ENCODE measurements around the gene NLGN4X.

Gene NLGN4X

DNA sequence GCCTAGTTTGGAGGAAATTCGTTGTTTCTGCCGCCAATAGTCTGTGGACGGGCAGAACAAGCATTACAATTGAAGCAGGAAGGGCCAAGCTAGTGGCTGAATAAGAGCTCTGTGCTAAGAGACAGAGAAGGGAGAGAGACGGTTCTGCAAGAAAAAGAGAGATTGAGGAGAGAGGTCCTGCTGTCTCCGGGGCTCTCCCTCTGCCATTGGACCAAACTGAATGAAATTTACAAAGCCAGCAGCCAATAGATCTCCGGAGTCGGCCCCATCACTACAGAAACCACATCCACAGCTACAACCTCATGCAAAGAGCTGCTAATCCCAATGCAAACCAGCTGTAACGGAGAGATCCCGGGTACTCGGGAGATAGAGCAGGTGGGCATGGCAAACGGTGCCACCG lies at the start of gene NLGN4X:
NLGN4X (minus strand) TSS at position 148 of the 400 bp plus-strand sequence. CDS start 77,401 bp downstream, outside the sequence.
- no peak for DNase-seq

DNA sequence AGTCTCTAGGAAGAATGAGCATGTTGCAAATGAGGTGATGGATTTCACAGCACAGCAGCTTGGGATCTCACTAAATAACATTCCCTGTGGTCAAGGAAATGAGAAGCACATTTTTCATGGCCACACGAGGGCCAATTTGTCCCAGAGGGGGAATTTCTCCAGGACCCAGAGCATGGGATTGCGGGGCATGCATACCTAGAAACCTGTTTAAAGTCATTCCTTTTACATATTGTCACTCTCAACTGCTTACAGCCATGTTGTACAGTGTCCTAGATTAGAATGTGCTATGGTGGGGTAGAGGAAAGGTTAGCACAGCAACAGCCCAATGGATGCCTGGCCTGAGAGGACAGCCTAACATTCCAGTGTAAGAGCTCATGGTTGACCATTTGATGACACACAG lies 37.4 kb upstream of the NLGN4X start:
- DNase-seq = no peak

DNA sequence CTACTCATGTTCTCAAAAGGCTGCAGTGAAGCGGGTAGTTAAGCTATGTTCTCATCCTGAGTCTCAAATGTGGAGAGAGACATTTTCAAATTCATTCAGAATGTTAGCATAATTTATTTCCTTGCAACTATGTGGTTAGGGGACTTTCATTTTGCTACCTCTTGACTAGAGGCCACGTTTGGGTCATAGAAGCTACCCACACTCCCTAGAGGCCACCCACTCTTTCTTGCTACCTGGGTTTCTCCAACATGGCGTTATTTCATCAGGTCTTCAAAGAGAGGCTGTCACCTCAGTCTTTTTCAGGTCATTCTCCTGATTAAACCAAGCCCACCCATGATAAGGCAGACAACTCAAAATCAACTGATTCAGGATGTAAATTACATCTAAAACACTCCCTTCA lies 34.3 kb upstream of the NLGN4X start:
- DNase-seq = no peak

DNA sequence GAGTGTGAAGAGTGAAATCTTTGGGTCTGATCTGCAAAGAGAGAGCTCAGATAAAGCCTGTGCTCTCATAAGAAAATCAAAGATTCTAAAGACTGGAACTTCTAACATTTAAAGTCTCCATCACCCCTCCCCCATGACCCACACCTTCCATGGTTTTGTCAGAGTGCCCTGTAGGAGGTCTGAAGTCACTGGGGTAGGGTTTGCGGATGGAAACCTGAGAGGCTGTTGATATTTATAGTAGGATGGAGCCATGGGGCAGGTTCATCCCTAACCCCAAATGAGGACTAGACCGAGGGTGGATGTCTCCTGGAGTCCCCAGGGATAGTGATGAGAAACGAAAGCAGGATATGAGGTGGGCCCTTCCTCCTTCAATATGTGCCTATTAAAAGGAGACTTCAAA lies 28.4 kb upstream of the NLGN4X start:
- no peak for DNase-seq

DNA sequence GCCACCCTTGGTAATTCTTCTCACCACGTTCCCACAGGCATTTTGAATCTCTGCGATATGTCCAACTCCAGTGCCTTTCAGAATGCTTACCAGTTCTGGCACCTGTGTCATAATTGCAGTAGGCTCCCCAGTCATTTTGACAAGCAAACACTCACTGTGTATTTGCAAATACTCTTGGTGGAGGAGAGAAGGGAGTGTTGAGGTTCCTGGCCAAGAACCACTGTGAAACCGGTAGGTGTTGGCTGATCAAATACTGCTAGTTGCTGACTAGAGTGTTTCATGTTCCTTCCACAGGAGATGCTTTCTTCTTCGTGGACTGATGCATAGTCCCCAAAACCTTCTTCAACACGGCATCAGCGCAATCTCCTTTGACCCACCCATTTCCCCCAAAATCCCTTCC lies 16.0 kb upstream of the NLGN4X start:
- no peak for DNase-seq

DNA sequence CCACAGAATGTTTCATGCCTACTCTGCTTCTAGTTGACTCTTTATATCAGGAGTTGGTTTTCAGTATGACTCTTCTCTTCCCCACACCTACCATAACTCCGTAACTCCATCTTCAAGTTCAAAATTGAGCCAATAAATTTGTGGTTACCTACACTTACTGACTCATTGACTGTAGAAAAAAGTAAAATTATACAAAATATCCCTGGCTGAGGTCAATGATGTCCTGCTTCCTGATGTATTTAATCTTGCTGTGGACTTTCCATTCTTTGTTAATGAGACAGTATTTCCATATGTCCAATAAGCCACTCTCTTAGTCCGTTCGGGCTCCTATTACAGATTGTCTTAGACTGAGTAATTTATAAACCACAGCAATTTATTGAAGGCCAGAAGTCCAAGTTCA lies 9.9 kb upstream of the NLGN4X start:
- no peak for DNase-seq

DNA sequence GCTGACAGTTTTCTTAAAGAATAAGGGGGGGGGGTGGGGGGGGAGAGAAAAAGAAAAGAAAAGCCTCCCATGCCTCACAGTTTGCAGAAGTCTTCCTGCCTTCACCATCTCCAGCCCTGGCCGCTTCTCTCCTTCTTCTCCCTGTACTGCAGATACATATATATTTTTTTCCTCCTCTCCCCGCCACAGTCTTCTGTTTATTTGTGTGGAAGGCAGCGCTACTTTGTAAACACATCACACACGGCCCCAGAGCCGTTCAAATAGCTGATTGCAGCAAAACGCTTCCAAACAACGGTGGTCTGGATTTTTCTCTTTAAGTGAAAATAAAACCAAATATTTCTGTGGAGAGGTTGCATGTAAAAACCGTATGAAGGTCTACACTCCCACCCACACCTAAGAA lies 732 bp downstream of the NLGN4X start:
- no peak for DNase-seq

DNA sequence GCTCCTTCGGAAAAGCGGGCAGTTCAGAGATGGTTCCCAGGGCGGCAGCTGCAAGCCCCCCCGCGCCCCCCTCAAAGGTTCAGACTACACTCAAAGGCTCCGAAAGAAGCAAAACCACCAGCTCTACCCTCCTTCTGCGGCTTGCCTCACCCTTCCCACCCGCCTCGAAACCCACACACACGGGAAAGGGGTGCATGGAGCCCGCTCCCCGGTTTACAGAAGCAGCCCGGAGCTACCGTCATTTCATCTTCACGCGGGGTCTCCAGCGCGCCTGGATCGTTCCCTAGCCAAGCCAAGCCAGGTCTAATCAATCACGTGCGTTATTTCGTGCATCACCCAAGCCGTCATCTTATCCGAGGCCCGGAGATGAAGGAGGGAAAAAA lies 1.2 kb downstream of the NLGN4X start:
- no peak for DNase-seq

DNA sequence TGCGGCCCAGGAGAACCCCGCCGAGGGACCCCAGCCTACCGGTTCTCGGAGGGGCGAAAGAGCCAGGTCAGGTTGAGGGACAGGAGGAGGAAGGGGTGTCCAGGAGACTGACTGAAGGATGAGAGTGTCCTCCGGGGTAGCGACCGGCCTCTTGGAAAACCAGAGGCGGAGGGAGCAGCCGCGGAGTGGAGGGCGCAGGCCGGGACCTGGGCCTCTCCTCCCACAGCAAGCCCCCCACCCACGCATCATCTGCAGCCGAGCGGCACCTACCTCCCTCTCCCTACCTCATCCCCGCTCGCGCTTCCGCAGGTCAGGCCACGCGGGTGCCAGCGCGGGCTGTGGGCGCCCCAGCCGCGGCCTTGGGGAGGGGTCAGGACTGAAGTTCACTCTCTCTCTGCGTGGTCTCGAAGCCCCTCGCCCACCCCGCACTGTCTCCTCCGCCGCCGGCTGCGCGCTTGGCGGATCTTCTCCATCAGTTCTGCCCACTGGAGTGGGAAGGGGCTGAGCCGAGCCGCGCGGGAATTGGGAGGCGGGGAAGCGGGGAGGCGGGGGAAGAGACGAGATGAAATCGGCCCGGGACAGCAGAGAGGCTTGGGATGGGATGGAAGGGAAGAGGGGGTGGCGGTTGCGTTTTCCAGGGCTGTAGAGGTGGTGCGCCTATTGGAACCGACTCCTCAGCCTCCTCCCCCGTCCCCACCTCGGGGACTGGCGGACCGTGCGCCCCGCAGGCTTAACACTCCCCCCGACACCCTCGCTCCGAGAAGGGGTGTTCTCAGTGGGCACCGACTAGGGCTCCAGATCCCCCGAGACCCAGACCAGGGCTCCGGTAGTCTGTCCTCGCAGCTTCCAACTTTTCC lies 1.8 kb downstream of the NLGN4X start:
- no peak for DNase-seq

DNA sequence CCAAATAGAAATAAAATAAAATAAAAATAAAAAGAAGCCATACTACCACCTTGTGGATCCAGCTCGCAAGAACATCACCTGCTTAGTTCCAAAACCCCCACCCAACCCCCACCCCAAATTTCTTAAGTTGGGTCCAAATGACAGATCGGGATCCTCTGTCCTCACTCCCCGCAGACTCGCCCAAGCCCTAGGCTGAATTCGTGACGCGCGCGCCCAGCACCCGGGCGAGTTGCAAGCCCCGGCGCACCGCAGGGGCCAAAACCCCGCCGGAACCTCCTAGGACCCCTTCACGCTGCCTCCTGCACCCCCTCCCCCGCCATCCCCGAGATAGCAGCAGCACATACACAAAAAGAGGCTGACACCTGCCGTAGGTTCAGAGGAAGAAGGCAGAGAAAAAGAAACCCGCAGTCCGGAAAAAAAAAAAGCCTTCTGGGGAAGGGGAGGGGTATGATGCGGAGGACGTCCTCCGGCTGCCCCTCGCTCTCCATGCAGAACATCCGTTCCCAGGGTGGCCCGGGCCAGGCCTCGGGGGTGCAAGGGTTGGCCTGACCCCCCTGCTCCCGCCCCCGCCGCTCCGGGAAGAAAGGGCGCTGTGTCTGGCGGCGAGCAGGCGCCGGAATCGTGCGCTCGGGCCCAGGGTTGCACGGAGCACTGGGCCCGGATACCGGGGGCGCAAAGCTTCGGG lies 2.6 kb downstream of the NLGN4X start:
- no peak for DNase-seq

DNA sequence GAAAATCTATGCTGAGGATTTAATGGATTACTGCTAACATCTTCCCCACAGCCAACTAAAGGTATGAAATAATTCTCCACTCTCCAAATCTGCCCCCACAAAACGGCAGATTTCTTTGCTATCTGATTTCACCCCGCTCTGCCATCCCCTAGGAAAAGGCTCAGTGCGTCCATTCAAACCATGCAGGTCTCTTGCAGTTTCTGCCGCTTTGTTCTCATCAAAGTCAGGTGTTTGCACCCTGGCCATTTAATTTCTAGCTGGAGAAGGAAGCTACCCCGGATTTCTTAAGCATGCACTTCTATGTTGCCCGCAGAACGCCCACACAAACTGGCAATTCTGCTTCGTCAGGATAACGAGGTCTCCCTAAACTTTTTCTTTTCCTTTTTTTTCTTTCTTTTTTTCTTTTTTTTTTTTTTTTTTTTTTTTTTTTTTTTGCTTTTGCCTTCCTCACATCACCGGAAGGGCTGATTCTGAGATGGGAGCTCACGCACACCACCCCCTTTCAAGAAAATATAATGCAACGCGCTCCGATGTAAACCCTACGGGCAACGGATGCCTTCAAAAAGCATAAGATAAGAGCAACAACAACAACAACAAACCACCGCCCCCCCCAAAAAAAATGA lies 3.3 kb downstream of the NLGN4X start:
- DNase-seq = no peak

DNA sequence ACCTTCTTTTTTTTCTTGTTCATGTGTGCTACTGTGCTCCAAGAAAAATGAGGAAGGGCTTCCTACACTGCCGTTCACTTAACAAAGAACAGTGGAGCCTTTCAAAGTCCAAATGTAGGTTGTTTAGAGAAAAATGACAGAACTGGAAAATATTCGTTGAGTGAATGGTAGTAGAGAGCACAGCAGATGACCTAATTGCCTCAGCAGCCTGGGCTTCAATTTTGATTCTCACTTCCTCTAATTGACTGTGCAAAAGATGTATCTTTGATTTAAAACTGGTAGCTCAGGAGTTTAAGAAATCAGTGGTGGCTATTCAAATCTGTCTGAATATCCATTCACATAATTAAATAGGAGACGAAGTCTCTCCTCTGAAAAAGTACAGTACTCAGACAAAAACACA lies 5.2 kb downstream of the NLGN4X start:
- no peak for DNase-seq

DNA sequence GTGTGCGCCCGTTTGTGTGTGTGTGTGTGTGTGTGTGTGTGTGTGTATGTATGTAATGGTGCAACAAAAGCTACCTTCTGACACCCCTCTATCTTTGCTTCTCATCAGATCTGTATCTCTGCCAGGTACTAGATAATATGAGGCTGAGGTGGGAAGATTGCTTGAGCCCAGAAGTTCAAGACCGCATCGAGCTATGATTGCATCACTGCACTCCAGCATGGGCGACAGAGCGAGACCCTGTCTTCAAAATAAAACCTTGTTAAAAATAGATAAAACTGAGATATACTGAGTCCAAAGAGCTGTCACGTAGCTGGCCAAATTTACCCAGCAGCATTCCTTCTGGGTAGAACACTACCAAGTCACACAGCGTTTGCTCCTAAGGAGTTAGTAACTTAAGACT lies 18.4 kb downstream of the NLGN4X start:
- no peak for DNase-seq

DNA sequence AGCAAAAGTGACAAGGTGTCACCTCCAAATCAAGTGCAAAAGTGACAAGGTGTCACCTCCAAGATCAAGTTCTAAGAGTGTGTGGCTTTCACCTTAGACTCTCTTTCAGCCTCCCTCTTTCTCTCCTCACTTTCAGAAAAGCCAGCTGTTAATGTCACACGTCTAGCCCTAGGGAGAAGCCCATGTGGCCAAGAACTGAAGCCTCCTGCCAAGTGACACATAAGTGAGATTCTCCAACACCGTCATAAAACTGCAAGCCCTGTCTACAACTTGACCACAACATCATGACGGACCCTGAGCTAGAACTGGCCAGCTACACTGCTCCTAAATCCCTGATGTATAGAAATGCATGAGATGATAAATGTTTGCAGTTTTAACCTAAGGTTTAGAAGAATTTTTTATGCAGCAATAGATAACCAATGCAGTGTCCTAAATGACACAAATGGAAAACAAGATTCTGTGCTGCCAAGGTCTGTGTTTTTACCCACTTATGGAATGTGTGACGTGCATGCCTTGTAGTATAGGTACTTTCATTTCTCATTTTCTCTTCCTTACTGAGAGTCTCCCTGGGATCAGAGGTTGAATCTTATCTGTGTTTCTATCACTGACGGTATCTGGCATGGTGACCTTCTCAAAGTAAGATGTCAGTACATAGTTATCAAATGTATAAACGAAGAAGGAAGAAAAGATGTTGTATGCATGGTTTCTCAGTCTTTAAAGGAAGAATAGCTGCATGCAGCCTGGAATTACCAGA lies 25.0 kb downstream of the NLGN4X start:
- DNase-seq = no peak

DNA sequence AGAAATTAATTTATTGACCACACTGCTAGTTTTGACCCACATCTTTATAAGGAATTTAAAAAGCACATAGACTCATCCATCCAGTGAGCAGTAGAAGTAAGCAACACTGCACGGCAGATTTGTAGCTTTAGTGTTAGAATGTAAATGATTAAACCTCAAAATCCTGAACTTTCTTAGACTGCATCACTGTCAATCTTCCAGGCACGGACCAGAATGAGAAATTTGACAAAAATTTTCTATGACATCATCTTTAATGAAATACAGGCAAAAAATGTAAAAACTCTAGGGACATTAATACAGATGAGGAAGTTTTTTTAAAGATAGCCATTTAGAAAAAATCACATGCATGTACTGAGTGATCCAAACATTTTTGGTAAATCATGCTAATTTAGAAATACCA lies 29.2 kb downstream of the NLGN4X start:
- DNase-seq = no peak

DNA sequence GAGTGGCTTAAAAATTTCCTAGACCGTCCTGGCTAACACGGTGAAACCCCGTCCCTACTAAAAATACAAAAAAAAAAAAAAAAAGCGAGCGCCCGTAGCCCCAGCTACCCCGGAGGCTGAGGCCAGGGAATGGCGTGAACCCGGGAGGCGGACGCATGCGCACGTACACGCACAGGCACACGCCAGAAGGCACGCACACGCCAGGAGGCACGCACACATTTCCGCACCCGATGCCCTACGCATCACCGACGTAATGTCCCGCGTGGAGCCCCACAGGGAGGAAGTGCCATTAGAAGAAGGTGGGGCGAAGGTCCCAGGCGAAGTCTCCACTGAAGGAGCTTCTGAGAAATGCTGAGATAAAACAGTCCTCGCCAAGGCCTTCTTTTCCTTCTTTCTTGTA lies 41.4 kb downstream of the NLGN4X start:
- no peak for DNase-seq

DNA sequence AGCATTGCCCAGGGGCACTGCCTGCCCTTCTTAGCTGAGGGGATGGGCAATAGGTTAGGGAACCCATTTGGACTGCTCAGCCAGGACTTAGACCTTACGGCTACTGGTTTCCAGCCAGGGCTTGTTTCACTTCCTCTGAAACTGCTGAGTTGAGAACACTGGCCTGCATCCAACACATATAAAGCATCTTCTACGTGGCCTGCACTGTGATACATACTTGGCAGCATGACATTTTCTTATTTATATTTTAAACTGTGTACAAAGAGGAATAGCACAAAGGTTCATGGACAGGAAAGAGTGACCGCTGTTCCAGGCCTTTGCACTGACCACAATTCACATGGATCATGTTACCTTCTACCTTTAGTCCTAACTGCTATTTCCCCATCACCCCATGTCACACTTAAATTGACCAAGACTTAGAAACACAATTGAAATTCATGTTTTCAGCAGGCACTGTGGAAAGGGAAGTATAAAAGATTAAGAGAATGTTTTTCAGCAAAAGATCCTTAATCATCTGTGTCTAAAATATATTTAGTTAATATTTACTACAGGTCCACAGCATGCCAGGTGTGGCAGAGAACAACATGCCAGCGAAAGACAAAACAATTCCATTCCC lies 43.7 kb downstream of the NLGN4X start:
- no peak for DNase-seq

DNA sequence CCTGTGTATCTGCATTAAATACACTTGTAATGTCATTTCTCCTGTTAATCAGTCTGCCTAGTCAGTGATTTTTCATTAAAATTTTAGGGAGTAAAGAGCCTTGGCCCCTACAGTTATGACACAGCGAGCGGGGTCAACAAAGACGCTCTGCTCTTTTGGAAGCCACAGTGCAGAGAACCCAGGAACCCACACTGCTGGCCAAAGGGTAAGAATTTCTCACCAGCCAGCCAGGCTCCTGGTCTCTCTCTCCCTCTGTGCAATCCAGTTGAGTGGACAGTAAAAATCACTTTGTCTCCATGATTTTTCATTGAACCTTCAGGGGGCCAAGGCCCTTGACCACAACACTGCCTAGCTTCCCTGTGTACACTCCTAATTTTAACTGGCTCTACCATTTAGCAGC lies 52.8 kb downstream of the NLGN4X start:
- no peak for DNase-seq

DNA sequence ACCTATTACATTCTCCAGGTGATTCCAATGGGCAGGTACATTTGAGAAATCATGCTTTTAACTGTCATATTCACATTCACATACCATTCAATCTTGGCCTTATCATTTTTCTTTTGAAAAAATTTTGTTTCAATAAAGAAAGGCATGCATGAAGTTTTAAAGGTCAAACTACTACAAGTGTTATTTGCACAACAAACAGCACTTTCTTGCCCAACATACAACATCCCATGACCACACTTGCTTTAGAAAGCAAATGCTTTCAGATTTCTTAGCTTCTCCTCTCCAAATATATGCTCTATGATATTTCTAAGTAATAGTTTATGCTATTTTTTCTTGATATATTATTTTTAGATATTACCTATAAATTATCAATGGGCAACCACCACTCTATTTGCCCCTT lies 58.2 kb downstream of the NLGN4X start:
- DNase-seq = no peak

DNA sequence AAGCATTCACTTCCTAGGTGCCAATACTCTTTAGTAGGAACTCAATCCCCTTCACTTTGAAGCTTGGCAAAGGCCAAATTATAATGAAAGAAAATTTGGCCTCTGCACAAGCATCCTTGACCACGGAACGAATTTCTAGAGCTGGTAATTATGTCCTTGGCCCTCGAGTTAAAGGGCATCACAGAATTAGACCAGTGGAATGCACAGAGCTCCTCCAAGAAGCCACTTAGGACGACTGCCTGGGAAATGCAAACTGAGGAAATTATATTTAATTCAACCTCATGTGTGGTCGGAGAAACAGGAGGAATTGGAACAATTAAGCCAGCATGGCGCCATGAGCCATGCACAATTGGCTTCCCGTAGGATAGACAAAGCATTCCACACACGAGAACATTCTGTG lies 59.3 kb downstream of the NLGN4X start:
- DNase-seq = no peak

DNA sequence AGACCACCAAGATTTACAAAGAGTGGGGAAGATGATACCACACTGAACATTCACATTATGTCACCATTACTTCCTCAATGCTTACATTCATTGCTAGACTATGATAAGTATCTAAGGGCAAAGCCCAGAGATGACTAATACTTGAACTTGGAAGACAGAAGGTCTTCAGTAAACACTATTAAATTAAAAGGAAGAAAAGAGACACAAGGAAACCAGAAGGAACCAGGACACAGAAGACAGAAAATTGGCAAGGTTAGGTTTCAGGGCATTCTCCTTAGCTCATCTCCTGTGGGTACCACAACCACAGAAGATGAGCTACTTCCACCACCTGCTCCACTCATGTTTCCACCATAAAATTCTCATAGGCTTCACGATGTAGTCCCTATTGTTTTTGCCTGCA lies 64.9 kb downstream of the NLGN4X start:
- DNase-seq = no peak

DNA sequence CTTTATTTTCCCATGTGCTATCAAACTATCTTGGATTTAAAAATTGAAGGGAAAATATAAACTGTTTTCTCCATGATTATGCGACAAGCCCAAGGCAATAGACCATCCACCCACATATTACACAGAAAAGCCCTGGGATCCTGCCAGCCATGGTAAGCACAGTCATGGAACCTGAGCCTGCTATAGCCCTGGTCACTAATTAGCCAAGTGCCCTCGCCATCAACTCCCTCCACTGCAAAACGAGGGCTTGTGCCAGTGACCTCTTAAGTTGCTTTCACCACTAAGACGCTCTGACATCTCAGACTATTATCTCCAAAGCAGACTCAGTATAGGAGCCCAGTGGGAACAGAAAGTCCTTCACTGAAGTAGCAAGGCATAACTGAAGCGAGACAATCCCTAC lies 69.2 kb downstream of the NLGN4X start:
- DNase-seq = no peak

DNA sequence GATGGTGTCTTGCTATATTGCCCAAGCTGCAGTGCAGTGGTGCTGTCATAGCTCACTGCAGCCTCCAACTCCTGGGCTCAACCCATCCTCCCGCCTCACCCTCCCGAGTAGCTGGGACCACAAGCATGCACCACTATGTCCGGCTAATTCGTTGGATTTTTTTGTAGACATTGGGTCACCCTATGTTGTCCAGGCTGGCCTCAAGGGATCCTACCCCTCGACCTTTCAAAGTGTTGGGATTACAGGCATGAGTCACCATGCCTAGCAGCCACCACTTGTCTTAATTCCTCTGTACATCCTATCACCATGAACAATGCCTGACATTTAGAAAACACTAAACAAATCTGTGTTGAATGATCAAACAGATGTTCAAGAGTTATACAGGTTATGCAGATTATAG lies 76.7 kb downstream of the NLGN4X start:
- DNase-seq = no peak

Data from hematopoietic multipotent progenitor cell treated with erythropoietin and hydrocortisone succinate and interleukin-3 and kit ligand, for 8 days (in vitro differentiated cells).